BE2C (cell line): ENCODE data around the gene PIWIL4.
A peak's percentile ranks its signal among the peaks of the same experiment; 100 is the strongest.
"Not testable (repeated sequence)": the region's sequence is repeated elsewhere in the genome, so short reads cannot be mapped to it uniquely, and the experiment has no call there.

Source experiments
- DNase-seq: peaks from one replicate; pipeline ENCODE4 v3.0.0-alpha.2; 2020
- H3K27me3 ChIP-seq: fragments of 250-450 bp; sonication (Bioruptor Pico); 2 replicates; pipeline ENCODE4 v1.5.1; 2020; ENCODE audit warnings: mild to moderate bottlenecking
- H3K36me3 ChIP-seq: fragments of 250-450 bp; sonication (Bioruptor Pico); 2 replicates; pipeline ENCODE4 v1.5.1; 2020; ENCODE audit warnings: mild to moderate bottlenecking
- H3K4me1 ChIP-seq: fragments of 250-450 bp; sonication (Bioruptor Pico); 2 replicates; pipeline ENCODE4 v1.5.1; 2020
- H3K4me3 ChIP-seq: 2 replicates; pipeline ENCODE4 v1.5.1; 2011; ENCODE audit warnings: low read depth, low read length
- H3K9me3 ChIP-seq: fragments of 250-450 bp; sonication (Bioruptor Pico); 2 replicates; pipeline ENCODE4 v1.5.1; 2020
- CTCF ChIP-seq: IDR thresholded peaks from 2 replicates; pipeline ENCODE4 v1.5.1; 2012; ENCODE audit warnings: mild to moderate bottlenecking, low read depth, low read length

Gene PIWIL4

GRCh38 chr11:94603587-94603986 is 36.4 kb downstream of the PIWIL4 start:
- no peak for TF ChIP-seq CTCF
- Histone ChIP-seq H3K4me3 (no peak overlapping the region), H3K36me3 (no peaks in the 10 kb centered on the region), H3K27me3 (no peaks in the 10 kb centered on the region), H3K9me3 (no peaks in the 10 kb centered on the region), H3K4me1 (no peaks in the 10 kb centered on the region)
- DNase-seq = no peak

- Histone ChIP-seq H3K4me3 (no peak overlapping the region), H3K36me3 (no peaks in the 10 kb centered on the region), H3K27me3 (no peaks in the 10 kb centered on the region), H3K9me3 (no peaks in the 10 kb centered on the region), H3K4me1 (no peaks in the 10 kb centered on the region)
- no peak for DNase-seq
- no peak for TF ChIP-seq CTCF
These were observed 37.3 kb downstream of the PIWIL4 start for GRCh38 chr11:94604482-94604881.

GRCh38 chr11:94613120-94613519 is 46.0 kb downstream of the PIWIL4 start:
- H3K36me3 ChIP-seq = no peaks in the 10 kb centered on the region
- H3K4me1 ChIP-seq = no peaks in the 10 kb centered on the region
- no peak for TF ChIP-seq CTCF
- DNase-seq = no peak
- no peaks in the 10 kb centered on the region for H3K9me3 ChIP-seq
- H3K4me3 ChIP-seq = no peak overlapping the region
- no peaks in the 10 kb centered on the region for H3K27me3 ChIP-seq

GRCh38 chr11:94623120-94623735 is 56.1 kb downstream of the PIWIL4 start:
- TF ChIP-seq CTCF = peak; percentile 95
- no peaks in the 10 kb centered on the region for H3K4me1 ChIP-seq
- H3K27me3 ChIP-seq = no peaks in the 10 kb centered on the region
- peak; percentile 75 for DNase-seq
- no peaks in the 10 kb centered on the region; the same call in 1 of the 2 replicates for H3K9me3 ChIP-seq
- no peak overlapping the region for H3K4me3 ChIP-seq
- H3K36me3 ChIP-seq = no peaks in the 10 kb centered on the region

GRCh38 chr11:94625422-94625821 is 58.3 kb downstream of the PIWIL4 start:
- H3K27me3 ChIP-seq, H3K4me1 ChIP-seq, H3K36me3 ChIP-seq, H3K4me3 ChIP-seq, DNase-seq, H3K9me3 ChIP-seq: not testable (repeated sequence)

GRCh38 chr11:94627003-94627560 is 59.9 kb downstream of the PIWIL4 start:
- not testable (repeated sequence) for H3K9me3 ChIP-seq, H3K36me3 ChIP-seq, DNase-seq, H3K4me1 ChIP-seq, H3K27me3 ChIP-seq, H3K4me3 ChIP-seq

- Histone ChIP-seq H3K4me1 (no peaks in the 10 kb centered on the region), H3K27me3 (no peaks in the 10 kb centered on the region), H3K9me3 (no peaks in the 10 kb centered on the region), H3K36me3 (no peaks in the 10 kb centered on the region), H3K4me3 (no peak overlapping the region)
- TF ChIP-seq CTCF = no peak
- no peak for DNase-seq
These were observed 62.6 kb downstream of the PIWIL4 start for GRCh38 chr11:94629741-94630140.
